Measurements from ENCODE around the gene CRABP2.

DNA sequence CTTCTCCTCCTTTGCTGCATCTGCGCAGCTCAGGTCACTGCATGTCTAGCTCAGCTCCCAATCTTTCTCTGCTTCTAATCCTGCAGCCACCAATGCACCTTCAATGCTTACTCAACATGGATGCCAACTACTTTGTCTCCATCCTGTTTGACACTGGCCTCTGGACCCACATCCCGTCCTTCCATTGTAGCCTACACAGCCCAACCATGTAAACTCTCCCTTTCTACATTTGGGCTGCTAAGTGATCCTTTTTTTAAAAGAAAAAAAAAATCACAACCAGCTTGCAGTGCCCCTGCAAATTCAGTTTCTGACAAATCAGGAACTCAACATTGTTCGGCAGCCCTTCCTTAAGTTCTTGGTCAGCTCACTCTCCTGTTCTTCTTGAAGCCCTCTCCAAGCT lies 9.4 kb upstream of the CRABP2 start:
- TF ChIP-seq POLR2AphosphoS5 (IDR thresholded peaks at IDR 0.05; ENCODE audit: low read depth, low read length), result no peak
- TF ChIP-seq, protein P1, sequence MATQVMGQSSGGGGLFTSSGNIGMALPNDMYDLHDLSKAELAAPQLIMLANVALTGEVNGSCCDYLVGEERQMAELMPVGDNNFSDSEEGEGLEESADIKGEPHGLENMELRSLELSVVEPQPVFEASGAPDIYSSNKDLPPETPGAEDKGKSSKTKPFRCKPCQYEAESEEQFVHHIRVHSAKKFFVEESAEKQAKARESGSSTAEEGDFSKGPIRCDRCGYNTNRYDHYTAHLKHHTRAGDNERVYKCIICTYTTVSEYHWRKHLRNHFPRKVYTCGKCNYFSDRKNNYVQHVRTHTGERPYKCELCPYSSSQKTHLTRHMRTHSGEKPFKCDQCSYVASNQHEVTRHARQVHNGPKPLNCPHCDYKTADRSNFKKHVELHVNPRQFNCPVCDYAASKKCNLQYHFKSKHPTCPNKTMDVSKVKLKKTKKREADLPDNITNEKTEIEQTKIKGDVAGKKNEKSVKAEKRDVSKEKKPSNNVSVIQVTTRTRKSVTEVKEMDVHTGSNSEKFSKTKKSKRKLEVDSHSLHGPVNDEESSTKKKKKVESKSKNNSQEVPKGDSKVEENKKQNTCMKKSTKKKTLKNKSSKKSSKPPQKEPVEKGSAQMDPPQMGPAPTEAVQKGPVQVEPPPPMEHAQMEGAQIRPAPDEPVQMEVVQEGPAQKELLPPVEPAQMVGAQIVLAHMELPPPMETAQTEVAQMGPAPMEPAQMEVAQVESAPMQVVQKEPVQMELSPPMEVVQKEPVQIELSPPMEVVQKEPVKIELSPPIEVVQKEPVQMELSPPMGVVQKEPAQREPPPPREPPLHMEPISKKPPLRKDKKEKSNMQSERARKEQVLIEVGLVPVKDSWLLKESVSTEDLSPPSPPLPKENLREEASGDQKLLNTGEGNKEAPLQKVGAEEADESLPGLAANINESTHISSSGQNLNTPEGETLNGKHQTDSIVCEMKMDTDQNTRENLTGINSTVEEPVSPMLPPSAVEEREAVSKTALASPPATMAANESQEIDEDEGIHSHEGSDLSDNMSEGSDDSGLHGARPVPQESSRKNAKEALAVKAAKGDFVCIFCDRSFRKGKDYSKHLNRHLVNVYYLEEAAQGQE (IDR thresholded peaks at IDR 0.05; ENCODE audit: insufficient read depth in 1 of 2, low read depth in 2 of 2, low read length in 2 of 2), result no peak
